Measurements from ENCODE around the gene INSRR. TPM values are rescaled to one million over a fixed set of nuclear protein-coding genes. Genes with fewer than 3 reads are reported as not detected.

INSRR gene
- total and polyA plus RNA-seq, 9 of the 15 experiments (the other 6 are each of a cell fraction or from before 2014, with no cell fraction given), result 0.03 to 0.18 (median 0.06) TPM; not detected in 3

DNA sequence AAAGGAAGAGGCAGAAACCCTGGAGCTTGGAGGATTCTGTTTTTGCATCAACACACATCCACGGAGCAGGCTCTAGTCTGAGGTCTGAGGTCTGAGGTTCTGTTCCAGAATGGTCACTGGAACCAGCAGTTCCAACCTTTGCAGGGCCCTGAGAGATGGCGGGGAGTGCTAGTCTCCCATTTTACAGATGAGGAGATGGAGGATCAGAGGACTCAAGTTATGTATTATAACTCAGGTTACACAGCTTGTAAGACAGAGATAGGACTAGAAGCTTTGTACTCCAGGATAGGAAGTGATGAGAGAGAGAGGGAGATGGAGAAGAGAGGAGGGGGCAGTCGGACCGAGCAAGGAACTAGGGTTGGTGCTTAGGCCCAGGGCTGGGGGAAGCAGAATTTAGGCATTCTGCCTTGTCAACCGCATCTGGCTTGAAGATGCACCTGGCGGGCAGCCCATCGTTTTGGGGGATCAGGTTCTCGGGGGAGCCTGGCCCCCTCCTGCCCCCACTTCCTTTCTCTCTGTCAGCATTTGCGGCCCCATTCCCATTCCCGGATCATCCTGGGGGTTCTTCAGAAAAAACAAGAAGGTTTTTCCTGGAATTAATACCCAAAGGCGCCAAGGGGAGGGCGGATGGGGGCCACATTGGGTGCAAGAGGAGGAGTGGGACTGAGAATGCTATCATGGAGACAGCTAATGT is 40.2 kb upstream of the INSRR start (continued):
- TF ChIP-seq, protein P1, sequence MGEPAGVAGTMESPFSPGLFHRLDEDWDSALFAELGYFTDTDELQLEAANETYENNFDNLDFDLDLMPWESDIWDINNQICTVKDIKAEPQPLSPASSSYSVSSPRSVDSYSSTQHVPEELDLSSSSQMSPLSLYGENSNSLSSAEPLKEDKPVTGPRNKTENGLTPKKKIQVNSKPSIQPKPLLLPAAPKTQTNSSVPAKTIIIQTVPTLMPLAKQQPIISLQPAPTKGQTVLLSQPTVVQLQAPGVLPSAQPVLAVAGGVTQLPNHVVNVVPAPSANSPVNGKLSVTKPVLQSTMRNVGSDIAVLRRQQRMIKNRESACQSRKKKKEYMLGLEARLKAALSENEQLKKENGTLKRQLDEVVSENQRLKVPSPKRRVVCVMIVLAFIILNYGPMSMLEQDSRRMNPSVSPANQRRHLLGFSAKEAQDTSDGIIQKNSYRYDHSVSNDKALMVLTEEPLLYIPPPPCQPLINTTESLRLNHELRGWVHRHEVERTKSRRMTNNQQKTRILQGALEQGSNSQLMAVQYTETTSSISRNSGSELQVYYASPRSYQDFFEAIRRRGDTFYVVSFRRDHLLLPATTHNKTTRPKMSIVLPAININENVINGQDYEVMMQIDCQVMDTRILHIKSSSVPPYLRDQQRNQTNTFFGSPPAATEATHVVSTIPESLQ (CRISPR knock-in tag; IDR thresholded peaks at IDR 0.05), result no peak
- TF ChIP-seq ARNT (IDR thresholded peaks at IDR 0.05) (no peak), ZNF224 (CRISPR knock-in tag; IDR thresholded peaks at IDR 0.05) (no peak), HNRNPK (IDR thresholded peaks at IDR 0.05; ENCODE audit: low read depth, low read length, poor library complexity, severe bottlenecking) (no peak), KDM1A (IDR thresholded peaks at IDR 0.05) (peak; percentile 52 to 69; a peak in 3 of 4 replicates), FOXK2 (conservative IDR thresholded peaks at IDR 0.05 in 1 of 2, IDR thresholded peaks at IDR 0.05 in 1 of 2; ENCODE audit: low read depth in 2 of 2) (no peak), CREM (IDR thresholded peaks at IDR 0.05; ENCODE audit: low read depth) (no peak), ILK (tag; IDR thresholded peaks at IDR 0.05; ENCODE audit: borderline replicate concordance, low read depth) (no peak)
- TF ChIP-seq, protein P2, sequence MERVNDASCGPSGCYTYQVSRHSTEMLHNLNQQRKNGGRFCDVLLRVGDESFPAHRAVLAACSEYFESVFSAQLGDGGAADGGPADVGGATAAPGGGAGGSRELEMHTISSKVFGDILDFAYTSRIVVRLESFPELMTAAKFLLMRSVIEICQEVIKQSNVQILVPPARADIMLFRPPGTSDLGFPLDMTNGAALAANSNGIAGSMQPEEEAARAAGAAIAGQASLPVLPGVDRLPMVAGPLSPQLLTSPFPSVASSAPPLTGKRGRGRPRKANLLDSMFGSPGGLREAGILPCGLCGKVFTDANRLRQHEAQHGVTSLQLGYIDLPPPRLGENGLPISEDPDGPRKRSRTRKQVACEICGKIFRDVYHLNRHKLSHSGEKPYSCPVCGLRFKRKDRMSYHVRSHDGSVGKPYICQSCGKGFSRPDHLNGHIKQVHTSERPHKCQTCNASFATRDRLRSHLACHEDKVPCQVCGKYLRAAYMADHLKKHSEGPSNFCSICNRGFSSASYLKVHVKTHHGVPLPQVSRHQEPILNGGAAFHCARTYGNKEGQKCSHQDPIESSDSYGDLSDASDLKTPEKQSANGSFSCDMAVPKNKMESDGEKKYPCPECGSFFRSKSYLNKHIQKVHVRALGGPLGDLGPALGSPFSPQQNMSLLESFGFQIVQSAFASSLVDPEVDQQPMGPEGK (CRISPR knock-in tag; IDR thresholded peaks at IDR 0.05; ENCODE audit: borderline replicate concordance), result no peak
- TF ChIP-seq, protein P3, sequence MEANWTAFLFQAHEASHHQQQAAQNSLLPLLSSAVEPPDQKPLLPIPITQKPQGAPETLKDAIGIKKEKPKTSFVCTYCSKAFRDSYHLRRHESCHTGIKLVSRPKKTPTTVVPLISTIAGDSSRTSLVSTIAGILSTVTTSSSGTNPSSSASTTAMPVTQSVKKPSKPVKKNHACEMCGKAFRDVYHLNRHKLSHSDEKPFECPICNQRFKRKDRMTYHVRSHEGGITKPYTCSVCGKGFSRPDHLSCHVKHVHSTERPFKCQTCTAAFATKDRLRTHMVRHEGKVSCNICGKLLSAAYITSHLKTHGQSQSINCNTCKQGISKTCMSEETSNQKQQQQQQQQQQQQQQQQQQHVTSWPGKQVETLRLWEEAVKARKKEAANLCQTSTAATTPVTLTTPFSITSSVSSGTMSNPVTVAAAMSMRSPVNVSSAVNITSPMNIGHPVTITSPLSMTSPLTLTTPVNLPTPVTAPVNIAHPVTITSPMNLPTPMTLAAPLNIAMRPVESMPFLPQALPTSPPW (CRISPR knock-in tag; IDR thresholded peaks at IDR 0.05), result 0 out of 2 replicates have a peak, but pooled peaks have one; percentile 9

Data from K562 (cell line).